ENCODE results near the gene MAD1L1.
"Not testable (repeated sequence)": the region's sequence is repeated elsewhere in the genome, so short reads cannot be mapped to it uniquely, and the experiment has no call there.

MAD1L1 gene

GRCh38 chr7:2080477-2080876 is 152.3 kb downstream of the MAD1L1 start:
- no peak for FAIRE-seq

- no peak for FAIRE-seq
Measured at GRCh38 chr7:2080060-2080387, 152.7 kb downstream of the MAD1L1 start.

- no peak for FAIRE-seq
Measured at GRCh38 chr7:2079332-2080059, 153.2 kb downstream of the MAD1L1 start.

- FAIRE-seq, result no peak
Measured at GRCh38 chr7:2078899-2079298, 153.8 kb downstream of the MAD1L1 start.

- FAIRE-seq, result no peak
Measured at GRCh38 chr7:2076649-2077064, 156.1 kb downstream of the MAD1L1 start.

- FAIRE-seq, result no peak
Measured at GRCh38 chr7:2075811-2076210, 156.9 kb downstream of the MAD1L1 start.

- no peak for FAIRE-seq
Measured at GRCh38 chr7:2074691-2075090, 158.1 kb downstream of the MAD1L1 start.

- no peak for FAIRE-seq
Measured at GRCh38 chr7:2072798-2073197, 159.9 kb downstream of the MAD1L1 start.

- FAIRE-seq, result no peak
Measured at GRCh38 chr7:2072042-2072441, 160.7 kb downstream of the MAD1L1 start.

- no peak for FAIRE-seq
Measured at GRCh38 chr7:2071133-2071832, 161.5 kb downstream of the MAD1L1 start.

- no peak for FAIRE-seq
Measured at GRCh38 chr7:2070151-2070763, 162.5 kb downstream of the MAD1L1 start.

GRCh38 chr7:2069472-2069860 is 163.3 kb downstream of the MAD1L1 start:
- FAIRE-seq, result no peak

- FAIRE-seq, result no peak
Measured at GRCh38 chr7:2068693-2069471, 163.9 kb downstream of the MAD1L1 start.

- FAIRE-seq, result no peak
Measured at GRCh38 chr7:2066251-2066919, 166.4 kb downstream of the MAD1L1 start.

- no peak for FAIRE-seq
Measured at GRCh38 chr7:2065528-2065927, 167.2 kb downstream of the MAD1L1 start.

GRCh38 chr7:2063563-2064260 is 169.0 kb downstream of the MAD1L1 start:
- FAIRE-seq, result no peak

- no peak for FAIRE-seq
Measured at GRCh38 chr7:2062648-2063047, 170.1 kb downstream of the MAD1L1 start.

- no peak for FAIRE-seq
Measured at GRCh38 chr7:2060701-2061100, 172.0 kb downstream of the MAD1L1 start.

GRCh38 chr7:2059964-2060700 is 172.6 kb downstream of the MAD1L1 start:
- FAIRE-seq, result no peak

GRCh38 chr7:2058246-2058645 is 174.5 kb downstream of the MAD1L1 start:
- not testable (repeated sequence) for FAIRE-seq

- FAIRE-seq, result no peak
Measured at GRCh38 chr7:2055956-2056355, 176.8 kb downstream of the MAD1L1 start.
